ENCODE measurements around the gene SHROOM4. TPM values are rescaled to one million over a fixed set of nuclear protein-coding genes. Genes with fewer than 3 reads are reported as not detected.

Gene SHROOM4
- total RNA-seq, 1 experiment from 2014 or later: 0.05 TPM

- H3K9me2 ChIP-seq (ENCODE audit: insufficient read depth): no peaks in the 10 kb centered on the region
- ATAC-seq (no peak), DNase-seq (ENCODE audit: low read depth, low spot score) (no peak)
- H3K27me3 ChIP-seq (ENCODE audit: insufficient read depth, low read length): peaks cover 13% of the 10 kb centered on the region; the same call in 1 of the 2 replicates
- RAD21 ChIA-PET (ENCODE audit: low non-redundant PET in 1 of 2, low total read pairs in 2 of 2, uncharacterized antibody in 2 of 2, unreplicated experiment in 2 of 2): no interaction called here
- H3K27ac ChIP-seq (ENCODE audit: low read depth, low read length): no peak overlapping the region
- no peaks in the 10 kb centered on the region for H4K20me1 ChIP-seq (ENCODE audit: insufficient read depth)
- CTCF ChIA-PET: no interaction called here
- BruUV-seq (replicated peaks): no TSS peak
- H2AFZ ChIP-seq (ENCODE audit: low read depth, low read length, poor library complexity, severe bottlenecking): no peak overlapping the region
- no peaks in the 10 kb centered on the region for H3K9me3 ChIP-seq (ENCODE audit: control insufficient read depth in 1 of 2, insufficient read depth in 1 of 2, low read depth in 1 of 2, low read length in 2 of 2)
- no peak overlapping the region for H3K4me3 ChIP-seq (replicated peaks in 1 of 2; ENCODE audit: low read depth in 1 of 2, low read length in 2 of 2)
- no peak overlapping the region for H3K9ac ChIP-seq (ENCODE audit: low read length)
- H3K36me3 ChIP-seq (ENCODE audit: control insufficient read depth in 1 of 2, insufficient read depth in 2 of 2, low read length in 2 of 2): no peaks in the 10 kb centered on the region
- H3K4me1 ChIP-seq (ENCODE audit: control insufficient read depth in 1 of 2, insufficient read depth in 2 of 2, low read length in 2 of 2): no peaks in the 10 kb centered on the region
- TF ChIP-seq RAD21 (IDR thresholded peaks at IDR 0.05; ENCODE audit: low read depth) (no peak), CBX3 (IDR thresholded peaks at IDR 0.05; ENCODE audit: low read depth) (no peak), CEBPB (IDR thresholded peaks at IDR 0.05; ENCODE audit: low read depth) (no peak), YY1 (IDR thresholded peaks at IDR 0.05; ENCODE audit: extremely low read depth, insufficient replicate concordance, low read depth, low read length) (no peak), TCF7L2 (IDR thresholded peaks at IDR 0.05; ENCODE audit: borderline replicate concordance, extremely low read depth, insufficient read depth, insufficient read length) (no peak), FOSL1 (IDR thresholded peaks at IDR 0.05; ENCODE audit: low read depth) (no peak), ATF3 (IDR thresholded peaks at IDR 0.05) (no peak), SRF (IDR thresholded peaks at IDR 0.05; ENCODE audit: low read depth) (no peak), ELF1 (IDR thresholded peaks at IDR 0.05; ENCODE audit: borderline replicate concordance, low read depth) (no peak), POLR2A (IDR thresholded peaks at IDR 0.05; ENCODE audit: borderline replicate concordance, extremely low read depth, insufficient read depth, insufficient read length) (no peak), POLR2AphosphoS5 (IDR thresholded peaks at IDR 0.05; ENCODE audit: low read depth, low read length) (no peak), SP1 (IDR thresholded peaks at IDR 0.05; ENCODE audit: low read depth) (no peak), EGR1 (IDR thresholded peaks at IDR 0.05; ENCODE audit: low read depth) (no peak), CTCF (IDR thresholded peaks at IDR 0.05 in 2 of 3, conservative IDR thresholded peaks at IDR 0.05 in 1 of 3; ENCODE audit: borderline replicate concordance in 1 of 3, insufficient read depth in 1 of 3, low read depth in 2 of 3, low read length in 2 of 3) (no peak), ZNF274 (IDR thresholded peaks at IDR 0.05; ENCODE audit: low read depth, low read length) (no peak), SIN3A (IDR thresholded peaks at IDR 0.05; ENCODE audit: low read depth) (no peak), JUND (IDR thresholded peaks at IDR 0.05) (no peak)
- intact Hi-C loops (cut with micrococcal nuclease): loop anchor here (10.0 kb wide), 1 partner anchor 57 kb away; no protein-coding TSS in a partner anchor
- POLR2A ChIA-PET: no interaction called here
- no peaks in the 10 kb centered on the region for H3K79me2 ChIP-seq (ENCODE audit: insufficient read depth, low read length)
- H3K4me2 ChIP-seq (ENCODE audit: low read length): no peak overlapping the region
Measured at GRCh38 chrX:50707955-50708699, 105.9 kb downstream of the SHROOM4 start.
